GM21576 (cell line): ENCODE data around the gene BCL7A.
A peak's percentile ranks its signal among the peaks of the same experiment; 100 is the strongest.
"Not testable (repeated sequence)": the region's sequence is repeated elsewhere in the genome, so short reads cannot be mapped to it uniquely, and the experiment has no call there.

Experiments
- ATAC-seq: cut with Tn5 transposase; IDR thresholded peaks from one replicate; pipeline ENCODE4 v1.9.1; 2021; ENCODE audit warnings: mild to moderate bottlenecking, moderate library complexity; ENCODE audit not compliant: unreplicated experiment

BCL7A gene

DNA sequence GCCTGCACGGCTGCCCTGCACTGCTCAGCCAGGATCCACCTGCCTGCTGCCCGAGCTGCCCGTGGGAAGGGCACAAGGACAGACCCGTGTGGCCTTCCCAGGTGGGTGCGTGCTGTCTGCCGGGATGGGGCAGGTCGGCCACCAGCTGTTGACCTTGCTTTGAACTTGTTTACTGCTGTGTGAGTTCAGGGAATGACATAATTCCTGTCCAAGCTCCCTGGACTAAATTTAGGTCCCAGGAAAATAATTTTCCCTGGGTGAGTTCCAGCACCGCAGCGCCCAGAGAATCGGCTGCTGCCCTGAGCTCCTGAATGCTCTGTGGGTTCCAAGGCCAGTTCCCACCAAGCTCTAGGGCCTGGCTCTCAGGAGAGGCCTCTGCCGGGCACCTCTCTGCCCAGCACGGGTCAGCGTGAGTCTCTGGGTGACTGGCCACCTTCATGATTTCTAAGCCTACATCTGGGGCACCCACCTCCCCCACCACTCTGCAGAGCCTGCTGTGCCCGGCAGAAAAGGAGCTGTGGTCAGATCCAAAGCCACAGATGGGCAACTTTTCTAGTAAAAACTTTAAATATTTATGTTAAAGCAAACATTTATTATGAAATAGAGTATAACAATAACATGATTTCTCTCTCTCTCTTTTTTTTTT is 29.7 kb downstream of the BCL7A start:
- ATAC-seq = no peak

DNA sequence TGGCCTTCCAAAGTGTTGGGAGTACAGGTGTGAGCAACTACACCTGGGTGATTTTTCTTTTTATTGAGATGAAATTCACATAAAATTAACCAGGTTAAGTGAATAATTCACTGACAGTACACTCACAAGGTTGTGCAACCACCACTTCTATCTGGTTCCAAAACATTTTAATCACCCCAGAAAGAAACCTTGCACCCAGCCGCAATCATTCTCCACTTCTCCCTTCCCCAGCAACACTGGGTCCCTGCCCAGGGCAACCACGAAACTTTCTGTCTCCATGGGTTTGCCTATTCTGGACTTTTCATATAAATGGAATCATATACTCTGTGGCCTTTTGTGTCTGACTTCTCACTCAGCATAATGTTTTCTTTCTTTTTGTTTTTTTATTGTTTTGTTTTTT is 30.6 kb downstream of the BCL7A start:
- ATAC-seq = no peak

- ATAC-seq = no peak
Observed at GRCh38 chr12:122054842-122055520, 33.3 kb downstream of the BCL7A start.

DNA sequence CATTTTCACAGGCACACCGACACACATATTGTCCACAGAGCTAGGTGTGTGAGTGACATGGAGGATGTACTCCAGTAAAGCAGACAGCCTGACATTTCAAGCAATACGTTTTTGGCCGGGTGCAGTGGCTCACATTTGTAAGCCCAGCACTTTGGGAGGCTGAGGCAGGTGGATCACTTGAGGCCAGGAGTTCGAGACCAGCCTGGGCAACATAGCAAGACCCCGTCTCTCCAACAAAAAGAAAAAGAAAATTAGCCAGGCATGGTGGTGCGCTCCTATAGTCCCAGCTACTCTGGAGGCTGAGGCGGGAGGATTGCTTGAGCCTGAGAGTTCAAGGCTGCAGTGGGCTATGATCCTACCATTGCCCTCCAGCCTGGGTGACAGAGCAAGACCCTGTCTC is 34.7 kb downstream of the BCL7A start:
- not testable (repeated sequence) for ATAC-seq

GRCh38 chr12:122057007-122057735 is 35.5 kb downstream of the BCL7A start:
- ATAC-seq = no peak

DNA sequence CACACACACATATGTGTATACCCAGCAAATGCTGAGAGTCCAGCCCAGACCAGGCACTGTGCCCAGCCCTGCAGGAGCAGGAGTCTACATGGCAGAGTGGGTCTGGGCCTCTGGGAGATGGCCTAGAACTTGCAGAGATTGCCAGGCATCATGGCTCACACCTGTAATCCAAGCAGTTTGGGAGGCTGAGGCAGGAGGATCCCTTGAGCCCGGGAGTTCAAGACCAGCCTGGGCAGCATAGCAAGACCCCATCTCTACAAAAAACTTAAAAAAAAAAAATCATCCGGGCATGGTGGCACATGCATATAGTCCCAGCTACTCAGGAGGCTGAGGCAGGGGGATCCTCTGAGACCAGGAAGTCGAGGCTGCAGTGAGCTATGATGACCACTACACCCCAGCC is 36.1 kb downstream of the BCL7A start:
- ATAC-seq = no peak

DNA sequence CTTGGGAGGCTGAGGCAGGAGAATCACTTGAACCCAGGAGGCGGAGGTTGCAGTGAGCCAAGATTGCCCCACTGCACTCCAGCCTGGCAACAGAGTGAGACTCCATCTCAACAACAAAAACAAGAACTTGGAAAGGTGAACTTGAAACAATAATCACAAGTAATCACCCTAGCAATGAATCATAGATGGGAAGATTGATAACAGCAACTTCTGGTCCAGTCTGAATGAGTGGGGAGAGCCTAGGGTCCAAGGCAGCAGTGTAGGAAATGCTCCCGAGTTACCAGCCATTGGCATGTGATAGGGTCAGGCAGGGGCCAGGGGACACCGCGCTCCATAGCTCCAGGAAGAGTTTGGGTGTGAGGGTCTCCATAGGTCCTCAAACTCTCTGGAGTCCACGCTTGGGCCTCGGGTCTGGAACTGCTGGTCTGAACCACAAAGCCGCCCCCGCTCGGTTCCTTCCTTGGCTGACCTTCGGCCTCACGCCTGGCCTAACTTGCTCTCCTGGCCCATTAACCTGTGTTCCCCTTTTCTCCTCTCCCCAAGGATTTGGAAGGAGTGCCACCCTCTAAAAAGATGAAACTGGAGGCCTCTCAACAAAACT is 37.0 kb downstream of the BCL7A start:
- no peak for ATAC-seq

DNA sequence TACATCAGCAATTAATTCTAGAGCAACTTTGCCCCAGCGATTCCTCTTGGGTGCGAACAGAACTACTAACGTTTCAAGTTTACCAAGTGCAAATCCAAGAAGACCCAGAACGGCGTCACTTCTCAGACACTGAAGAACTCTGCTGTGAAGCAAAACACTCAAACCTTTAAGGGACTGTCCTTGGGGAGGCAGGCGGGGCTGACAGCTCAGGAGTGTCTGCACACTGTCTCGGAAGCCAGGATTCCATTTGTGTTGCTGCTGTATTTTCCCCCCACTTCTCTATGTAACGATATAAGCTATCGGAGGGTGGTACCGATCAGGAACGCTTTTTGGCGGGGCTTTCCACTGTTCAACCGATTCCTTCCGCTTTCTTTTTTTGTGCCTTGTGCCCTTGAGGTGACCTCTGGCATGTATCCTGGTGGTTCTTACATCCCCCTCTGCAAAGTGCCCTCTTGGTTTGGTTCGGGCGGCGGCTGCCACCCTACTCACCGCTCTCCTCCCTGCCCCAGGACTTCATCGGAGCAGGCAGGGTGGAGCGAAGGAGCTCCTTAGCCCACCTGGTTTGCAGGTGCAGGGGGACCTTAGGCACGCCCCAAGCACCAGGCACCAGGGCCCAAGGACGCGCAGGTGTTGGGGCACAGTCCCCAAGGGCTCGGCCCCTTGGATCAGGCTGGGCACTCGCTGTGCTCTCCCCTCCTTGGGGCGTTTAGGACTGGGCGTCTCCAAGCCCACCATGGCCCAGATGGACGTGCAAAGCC is 37.7 kb downstream of the BCL7A start:
- no peak for ATAC-seq

DNA sequence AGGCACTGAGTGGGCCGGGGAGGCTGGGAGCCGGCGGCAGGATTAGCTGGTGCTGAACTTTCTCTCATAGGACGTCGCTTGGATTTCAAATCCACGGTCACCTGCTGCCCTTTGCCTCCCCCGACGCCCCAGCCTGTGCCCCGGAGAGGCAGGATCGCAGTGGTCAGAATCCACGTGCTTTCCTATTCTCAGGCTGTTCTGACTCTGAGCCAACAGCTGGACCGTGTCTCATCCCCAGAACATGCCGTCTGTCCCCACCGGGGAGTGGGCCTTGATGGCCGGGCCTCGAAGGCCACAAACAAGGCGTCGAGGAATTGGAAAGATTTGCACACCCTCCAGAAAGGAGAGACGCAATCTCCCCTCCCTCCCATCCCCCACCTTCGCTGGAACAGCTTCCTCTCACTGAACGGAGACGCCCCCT is 38.4 kb downstream of the BCL7A start:
- ATAC-seq = no peak

DNA sequence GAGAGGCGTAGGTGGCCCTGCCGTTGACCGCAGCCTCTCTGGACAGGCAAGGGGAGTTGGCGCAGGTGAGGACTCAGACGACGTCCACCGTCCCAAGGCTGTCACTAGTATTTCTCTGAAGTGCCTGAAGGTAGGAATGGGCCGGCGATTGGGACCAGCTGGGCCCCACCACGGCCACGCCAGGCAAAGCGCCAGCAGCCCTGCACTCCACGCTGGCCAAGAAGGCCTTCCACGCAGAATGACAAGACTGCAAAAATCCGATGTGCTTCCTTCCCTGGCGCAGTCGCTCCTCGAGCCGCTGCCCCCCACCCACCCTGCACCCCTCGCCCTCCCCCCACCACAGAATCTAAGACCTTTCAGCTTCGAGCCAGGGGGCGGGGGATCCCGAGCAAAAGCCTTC is 39.6 kb downstream of the BCL7A start:
- no peak for ATAC-seq

DNA sequence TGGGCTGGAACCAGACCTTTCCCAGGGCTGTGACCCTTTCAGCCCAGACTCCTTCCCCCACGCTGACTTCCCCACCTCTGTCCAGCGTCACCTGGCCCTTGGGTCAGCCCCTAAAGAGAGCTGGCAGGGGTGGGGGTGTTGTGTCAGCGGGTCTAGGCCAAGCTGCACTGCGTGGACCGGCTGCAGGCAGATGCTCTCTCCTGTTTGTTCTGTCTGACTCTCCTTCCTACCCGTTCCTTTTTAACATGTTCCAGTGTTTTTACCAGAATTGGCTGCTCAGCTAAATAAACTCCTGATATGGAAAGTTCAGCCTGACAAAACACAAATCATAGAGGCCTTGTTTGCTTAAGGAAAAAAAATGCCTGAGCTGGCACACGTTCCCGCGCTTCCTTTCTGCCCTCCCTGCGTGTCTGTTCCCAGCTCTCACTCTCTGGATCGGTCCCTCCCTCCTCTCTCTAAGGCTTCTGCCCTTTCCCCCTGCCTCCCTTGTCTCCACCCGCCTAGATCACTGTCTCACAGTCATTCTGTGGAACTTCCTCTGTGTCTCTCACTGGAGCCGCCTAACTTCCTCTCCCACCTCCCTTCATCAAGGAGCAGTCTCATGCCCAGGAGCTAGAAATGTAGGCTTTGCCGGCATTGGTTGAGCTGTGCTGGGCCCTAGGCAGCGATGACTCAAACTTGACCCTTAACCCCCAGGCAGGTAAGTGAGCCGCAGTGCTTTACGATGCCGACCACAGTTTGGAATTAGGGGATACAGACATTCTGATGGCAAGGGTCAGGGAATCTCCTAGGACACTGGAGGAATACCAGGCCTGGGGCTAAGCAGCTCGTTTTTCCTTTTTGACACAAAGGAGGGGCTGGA is 41.4 kb downstream of the BCL7A start:
- ATAC-seq = no peak

DNA sequence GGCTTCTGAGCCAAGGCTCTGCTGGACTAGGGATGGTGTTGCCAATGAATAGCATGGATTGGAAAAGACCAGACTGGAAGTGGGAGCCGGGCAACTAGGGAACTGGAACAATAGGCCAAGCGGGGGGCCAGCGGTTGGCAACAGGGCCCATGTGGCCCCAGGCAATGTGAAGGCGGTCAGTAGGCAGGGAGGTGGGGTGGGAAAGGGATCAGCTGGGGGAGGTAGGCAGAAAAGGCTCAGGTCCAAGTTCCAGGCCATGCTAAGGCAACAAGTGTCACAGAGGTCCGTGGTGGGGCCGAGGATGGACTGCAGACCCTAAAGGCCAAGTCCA is 42.0 kb downstream of the BCL7A start:
- no peak for ATAC-seq

DNA sequence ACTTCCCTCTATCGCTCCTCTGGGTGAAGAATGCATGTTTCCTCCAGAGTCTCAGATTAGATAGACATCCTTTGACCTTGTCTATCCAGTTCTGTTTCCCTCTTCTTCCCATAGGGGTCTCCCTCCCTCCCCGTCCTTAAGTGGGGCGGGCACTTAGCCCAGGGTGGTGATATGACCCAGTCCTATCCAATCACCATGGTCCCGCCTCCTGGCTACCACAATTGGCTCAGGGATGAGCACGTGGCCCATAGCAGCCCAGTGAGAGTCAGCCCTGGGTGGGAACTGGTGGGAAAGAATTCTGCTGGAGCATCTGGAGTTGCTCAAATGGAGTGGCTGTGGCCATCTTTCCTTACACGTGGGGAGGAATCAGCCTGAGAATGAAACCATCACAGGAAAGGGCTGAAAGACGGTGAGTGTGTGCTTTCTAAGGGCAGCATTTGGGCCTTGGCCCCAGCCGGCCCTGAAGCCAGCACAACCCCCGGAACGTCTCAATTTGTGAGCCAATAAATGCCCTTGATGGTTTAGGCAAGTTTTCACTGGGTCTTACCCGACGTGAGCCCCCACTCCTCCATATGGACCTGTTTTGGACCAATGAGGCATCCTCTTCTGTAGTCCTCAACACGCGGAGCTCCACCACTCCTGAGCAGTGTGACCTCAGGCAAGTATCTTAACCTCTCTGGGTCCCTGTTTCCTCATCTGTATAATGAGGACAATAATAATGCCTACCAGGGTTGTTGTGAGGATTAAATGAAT is 42.5 kb downstream of the BCL7A start:
- ATAC-seq = no peak

GRCh38 chr12:122064780-122065588 is 43.3 kb downstream of the BCL7A start:
- no peak for ATAC-seq

DNA sequence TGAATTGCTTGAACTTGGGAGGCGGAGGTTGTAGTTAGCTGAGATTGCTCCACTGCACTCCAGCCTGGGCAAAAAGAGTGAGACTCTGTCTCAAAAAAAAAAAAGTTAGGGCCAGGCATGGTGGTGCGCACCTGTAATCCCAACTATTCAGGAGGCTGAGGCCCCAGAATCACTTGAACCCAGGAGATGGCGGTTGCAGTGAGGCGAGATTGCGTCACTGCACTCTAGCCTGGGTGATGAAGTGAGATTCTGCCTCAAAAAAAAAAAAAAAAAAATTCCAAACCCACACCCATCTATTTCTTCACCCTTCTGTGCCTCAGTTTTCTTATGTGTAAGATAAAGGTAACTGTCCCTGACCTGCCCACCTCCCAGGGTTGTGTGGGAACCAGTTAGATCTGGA is 45.9 kb downstream of the BCL7A start:
- ATAC-seq = peak; percentile 4

DNA sequence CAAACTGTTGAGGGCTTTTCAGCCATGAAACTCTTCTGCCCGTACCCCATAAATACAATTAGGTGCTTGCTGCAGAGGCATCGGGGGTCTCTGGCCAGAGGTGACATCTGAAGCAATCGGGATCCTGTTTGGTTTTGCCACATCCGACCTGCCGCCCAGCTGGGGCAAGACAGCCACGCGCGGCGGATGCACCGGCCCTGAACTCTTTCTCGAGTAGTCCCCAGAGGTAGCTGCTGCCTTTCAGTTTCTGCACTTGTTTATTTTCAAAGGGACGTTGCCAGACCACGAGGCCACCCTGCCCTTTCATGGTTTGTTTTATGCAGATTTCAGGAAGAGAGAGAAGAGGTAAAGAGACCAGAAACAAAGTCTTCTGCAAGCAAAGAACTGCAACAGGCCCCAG is 46.3 kb downstream of the BCL7A start:
- ATAC-seq = peak; percentile 87

DNA sequence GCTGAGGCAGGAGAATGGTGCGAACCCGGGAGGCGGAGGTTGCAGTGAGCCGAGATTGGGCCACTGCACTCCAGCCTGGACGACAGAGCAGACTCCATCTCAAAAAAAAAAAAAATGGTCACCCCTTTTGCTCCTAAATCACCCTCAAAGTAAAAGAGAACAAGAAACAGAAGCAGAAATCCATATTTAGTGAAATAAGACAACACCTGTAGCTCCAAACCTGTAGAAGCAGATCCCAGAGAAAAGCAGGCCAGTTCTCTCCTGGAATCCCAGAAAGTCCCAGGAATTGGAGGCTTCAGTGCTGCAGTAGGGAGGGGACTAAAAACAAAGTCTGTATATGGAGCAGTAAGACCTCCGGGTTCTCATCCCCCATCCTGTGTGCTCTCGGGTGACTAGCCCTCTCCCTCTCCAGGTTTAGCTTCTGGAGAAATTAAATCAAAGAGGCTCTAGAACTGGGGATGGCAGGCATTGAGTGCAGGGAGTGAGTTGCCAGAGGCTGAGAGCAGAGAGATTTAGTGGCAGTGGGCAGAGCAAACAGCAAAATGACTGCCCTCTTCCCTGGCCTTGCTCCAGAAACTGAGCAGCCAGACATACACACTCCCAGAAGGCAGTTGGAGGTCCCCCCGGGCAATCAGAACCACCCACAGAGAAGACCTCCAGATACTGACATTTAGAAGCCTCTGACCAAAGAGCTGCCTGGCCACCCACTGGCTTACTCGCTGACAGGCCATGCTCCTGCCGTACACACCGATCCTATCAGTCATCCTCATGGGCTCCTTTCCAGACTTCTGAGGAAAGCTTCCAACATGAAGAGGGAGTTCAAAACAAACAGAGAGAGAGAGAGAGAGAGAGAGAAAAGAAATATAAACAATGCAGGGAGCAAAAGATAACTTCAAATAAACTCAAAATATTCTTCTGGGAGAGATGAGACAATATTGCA is 50.6 kb downstream of the BCL7A start:
- no peak for ATAC-seq

- ATAC-seq = no peak
Observed at GRCh38 chr12:122073815-122074214, 52.1 kb downstream of the BCL7A start.
